ENCODE results near the gene DYRK2.
"Not testable (repeated sequence)": the region's sequence is repeated elsewhere in the genome, so short reads cannot be mapped to it uniquely, and the experiment has no call there.

The DYRK2 gene

DNA sequence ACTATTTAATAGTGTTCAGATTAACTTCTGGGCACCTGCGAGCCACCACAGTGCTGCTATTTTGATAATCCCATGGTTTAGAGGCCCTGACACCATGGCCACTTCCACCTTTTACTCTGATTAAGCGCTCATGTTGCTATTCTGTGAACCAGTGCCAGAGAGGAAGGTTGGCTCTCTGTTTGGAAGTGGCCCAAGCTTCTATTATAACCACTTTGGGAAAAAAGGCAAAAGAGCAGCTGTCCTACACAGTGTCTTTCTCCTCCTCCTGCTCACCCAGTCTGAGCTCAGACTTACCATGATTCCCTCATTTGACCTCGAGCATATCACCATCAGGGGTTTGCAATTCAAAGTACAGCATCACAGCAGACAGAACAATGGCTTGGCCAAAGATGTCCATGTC, 23.3 kb downstream of the DYRK2 start:
- DNase-seq = no peak

DNA sequence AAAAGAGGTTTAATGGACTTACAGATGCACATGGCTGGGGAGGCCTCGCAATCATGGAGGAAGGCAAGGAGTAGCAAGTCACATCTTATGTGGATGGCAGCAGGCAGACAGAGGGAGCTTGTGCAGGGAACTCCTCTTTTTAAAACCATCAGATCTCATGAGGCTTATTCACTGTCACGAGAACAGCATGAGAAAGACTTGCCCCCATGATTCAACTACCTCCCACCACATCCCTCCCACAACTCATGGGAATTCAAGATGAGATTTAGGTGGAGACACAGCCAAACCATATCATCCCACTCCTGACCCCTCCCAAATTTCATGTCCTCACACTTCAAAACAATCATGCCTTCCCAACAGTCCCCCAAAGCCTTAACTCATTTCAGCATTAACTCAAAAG, 24.0 kb downstream of the DYRK2 start:
- DNase-seq = not testable (repeated sequence)

- not testable (repeated sequence) for DNase-seq
Observed at GRCh38 chr12:67673509-67673908, 25.0 kb downstream of the DYRK2 start.

GRCh38 chr12:67674417-67674816, 25.9 kb downstream of the DYRK2 start:
- DNase-seq = no peak

DNA sequence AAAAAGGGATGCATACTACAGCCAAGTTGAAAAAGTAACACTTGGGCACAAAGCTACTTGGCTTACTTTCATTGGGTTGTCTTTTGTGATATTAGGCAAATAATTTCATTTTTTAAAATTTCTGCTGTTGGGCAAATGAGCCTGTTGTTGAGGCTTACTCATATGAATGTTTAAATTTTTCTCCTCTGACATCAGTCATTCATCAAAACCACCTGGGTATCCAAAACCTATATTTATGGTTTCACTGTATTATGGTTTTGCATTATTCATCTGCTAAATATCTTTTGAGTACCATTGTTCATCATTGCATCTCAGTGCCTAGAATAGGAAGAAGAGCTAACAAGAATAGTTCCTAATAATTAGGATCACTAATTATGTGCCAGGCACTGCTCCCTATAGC, 28.1 kb downstream of the DYRK2 start:
- DNase-seq = no peak

DNA sequence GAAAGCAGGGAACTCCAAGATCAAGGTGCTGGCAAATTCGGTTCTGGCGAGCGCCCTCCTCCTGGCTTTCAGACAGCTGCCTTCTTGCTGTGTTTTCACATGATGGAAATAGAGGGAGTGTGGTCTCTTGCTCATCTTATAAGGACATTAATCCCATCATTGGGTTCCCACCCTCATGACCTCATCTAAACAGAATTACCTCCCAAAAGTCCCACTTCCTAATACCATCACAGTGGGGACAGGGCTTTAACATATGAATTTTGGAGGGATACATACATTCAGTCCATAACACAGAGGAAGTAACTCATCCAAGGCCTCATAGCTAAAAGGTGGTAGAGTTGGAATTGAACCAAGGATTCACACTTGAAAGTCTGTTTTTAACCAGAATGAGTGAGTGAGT, 28.6 kb downstream of the DYRK2 start:
- no peak for DNase-seq

GRCh38 chr12:67681105-67681778, 32.7 kb downstream of the DYRK2 start:
- DNase-seq = no peak

- no peak for DNase-seq
Observed at GRCh38 chr12:67681941-67682620, 33.5 kb downstream of the DYRK2 start.

GRCh38 chr12:67689385-67689784, 40.8 kb downstream of the DYRK2 start:
- no peak for DNase-seq

DNA sequence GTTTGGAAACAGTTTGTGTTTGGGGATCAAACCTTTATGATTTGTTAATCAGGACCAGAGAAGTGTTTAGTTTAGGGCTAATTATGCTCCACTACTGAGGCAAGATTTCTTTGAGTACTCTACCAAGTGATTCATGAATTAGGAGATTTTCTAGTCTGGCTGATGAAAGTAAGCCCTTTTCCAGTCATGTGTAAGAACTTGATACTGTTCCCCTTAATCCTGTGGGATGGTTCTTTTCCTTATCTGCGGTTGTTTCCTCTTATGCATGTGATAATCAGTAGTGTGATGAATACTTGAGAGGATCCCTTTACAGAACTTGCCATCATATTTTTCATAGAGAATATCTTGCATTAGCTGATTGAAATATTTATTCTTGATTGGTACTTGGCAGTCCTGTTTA, 42.1 kb downstream of the DYRK2 start:
- no peak for DNase-seq

GRCh38 chr12:67691220-67691619, 42.7 kb downstream of the DYRK2 start:
- no peak for DNase-seq

DNA sequence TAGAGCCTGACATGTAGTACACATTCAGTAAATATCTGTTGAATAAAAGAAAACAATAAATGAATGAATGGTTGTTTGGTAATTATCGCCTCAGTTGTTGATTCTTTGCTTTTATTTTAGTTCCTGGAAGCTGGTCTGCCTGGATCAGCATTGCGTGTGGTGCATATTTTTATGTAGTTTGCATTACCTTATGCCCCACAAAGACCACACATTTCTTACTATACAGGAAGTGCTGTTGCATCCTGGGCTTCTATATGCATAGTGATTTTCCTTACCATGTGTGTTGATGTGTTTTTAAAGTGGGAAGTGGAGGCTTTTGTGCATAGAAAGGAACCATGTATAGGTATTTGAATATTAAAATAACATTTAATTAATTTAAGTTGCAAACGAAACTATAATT, 43.6 kb downstream of the DYRK2 start:
- no peak for DNase-seq

GRCh38 chr12:67692966-67693365, 44.4 kb downstream of the DYRK2 start:
- DNase-seq = no peak

DNA sequence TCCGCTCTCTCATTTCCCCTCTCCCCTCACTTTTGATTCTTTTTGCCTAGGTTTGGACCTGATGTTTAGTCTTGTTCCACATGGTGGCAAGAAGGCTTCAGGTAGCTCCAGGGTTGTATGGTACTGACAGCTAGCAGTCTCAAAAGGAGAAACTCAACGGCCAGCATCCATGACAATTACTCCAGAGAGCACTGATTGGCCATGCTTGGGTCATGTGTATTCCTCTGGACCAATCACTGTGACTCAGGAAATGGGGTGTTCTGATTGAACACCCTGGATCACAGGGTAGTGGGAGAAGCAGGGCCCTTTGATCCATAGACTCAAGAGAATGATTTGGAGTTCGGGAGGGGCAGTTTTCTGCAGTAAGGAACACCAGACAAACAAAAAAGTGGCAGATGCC, 45.3 kb downstream of the DYRK2 start:
- DNase-seq = no peak

GRCh38 chr12:67694306-67694900, 45.9 kb downstream of the DYRK2 start:
- DNase-seq = no peak

DNA sequence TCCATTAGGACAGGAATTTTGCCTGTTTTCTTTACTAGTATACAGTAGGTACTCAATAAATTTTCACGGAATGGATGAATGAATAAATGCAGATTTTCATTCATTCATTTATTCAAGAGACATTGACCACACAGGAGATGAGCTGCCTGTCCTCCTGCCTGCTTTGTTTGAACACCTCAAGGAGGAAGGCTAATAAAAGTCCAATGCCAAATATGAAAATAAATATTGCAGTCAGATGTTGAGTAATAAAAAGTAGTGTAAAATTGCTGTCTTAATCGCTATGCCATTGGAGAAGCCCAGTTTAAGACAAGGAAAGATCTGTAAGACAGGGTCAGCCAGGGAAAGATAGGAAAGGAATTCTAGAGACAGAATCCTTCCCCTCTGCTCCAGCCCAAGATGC, 47.4 kb downstream of the DYRK2 start:
- DNase-seq = no peak

GRCh38 chr12:67697443-67697842, 48.9 kb downstream of the DYRK2 start:
- no peak for DNase-seq

- no peak for DNase-seq
Observed at GRCh38 chr12:67697967-67698366, 49.4 kb downstream of the DYRK2 start.

DNA sequence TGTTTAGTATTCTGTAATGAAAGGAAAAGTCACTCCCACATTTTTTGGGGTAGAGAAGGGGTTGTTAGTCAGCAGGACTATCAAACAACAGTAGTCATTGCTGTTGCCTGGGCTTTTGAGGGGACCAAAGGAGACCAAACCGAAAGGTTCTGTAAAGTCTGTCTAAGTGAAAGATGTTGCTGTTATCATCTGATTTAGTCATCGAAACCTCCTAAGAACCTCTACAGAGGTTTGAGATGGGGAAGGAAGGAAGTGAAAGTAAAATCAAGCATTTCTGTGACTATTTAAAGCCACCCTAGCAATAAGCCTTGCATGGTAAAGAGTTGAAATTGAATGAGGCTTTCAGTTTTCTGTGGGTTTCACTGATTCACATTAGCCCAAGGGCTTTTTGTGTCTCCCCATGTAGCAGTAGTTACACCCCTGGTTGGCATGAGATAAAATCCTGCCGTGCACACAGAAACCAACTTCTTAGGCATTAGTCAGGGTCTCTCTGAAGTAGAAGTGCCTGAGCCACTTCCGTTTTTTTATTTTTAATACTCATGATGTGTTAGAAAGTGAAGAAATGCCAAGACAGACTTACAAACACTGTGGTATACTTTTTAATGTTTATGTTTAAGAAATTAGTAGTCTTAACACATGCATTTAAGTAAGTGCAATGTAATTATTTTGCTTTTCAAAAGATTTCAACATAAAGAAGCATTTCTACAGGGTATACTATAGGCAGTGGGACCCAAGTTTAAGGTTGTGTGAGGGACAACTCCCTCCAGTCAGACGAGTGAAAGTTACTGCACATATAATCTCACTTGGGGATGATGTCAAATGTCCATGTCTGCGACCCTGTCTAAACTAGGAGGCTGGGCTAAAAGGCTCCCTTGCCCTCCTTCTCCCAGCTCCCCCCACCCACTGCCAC, 50.4 kb downstream of the DYRK2 start:
- DNase-seq = no peak

DNA sequence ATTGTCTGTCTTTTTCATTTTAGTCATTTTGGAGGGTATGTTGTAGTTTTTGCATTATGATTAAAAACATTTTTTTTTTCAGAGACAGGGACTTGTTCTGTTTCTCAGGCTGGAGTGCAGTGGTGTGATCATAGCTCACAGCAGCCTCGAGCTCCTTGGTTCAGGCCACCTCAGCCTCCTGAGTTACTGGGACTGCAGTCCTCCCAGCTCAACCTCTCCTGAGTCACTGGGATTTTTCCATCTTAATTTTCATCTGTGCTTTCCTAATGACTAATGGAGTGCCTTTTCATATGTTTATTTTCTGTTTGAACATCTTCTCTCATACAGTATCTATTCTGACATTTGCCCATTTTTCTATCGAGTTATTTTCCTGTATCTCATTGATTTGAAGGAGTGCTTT, 52.6 kb downstream of the DYRK2 start:
- no peak for DNase-seq

DNA sequence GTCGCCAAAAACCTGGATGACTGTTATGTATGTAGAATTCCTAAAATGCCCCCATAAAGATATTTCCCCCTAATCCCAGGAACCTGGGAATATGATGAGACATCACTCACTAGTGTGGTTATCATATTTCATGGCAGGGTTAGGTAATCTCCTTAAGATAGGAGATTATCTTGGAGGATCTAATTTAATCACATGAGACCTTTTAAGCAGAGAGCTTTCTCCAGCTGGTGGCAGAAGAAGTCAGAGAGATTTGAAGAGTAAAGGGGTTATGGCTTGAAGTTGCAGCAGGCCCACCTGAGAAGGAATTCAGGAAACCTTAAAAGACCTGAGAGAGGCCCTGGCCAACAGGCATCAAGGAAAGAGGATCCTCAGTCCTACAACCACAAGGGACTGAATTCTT, 53.6 kb downstream of the DYRK2 start:
- DNase-seq = no peak

DNA sequence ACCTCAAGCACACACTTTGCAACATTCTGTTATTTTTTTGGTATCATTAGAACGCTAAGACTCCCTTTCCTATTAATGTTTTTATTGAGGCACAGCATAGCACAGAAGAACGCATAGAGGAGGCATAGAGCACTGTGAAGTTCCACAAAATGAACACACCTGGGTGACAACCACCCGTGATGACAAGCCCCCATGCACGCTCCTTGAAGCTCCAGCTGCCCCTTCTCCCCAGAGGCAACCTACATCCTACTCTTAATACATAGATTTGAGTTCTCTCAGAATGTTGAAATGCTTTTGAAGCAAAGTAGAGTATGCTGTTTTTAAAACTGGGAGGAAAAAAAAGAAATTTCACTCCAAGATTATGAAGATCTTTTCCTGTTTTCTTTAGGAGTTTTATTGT, 55.5 kb downstream of the DYRK2 start:
- DNase-seq = no peak

Measured in NCI-H2171 (cell line).